ENCODE results near the gene NIPAL3.

DNA sequence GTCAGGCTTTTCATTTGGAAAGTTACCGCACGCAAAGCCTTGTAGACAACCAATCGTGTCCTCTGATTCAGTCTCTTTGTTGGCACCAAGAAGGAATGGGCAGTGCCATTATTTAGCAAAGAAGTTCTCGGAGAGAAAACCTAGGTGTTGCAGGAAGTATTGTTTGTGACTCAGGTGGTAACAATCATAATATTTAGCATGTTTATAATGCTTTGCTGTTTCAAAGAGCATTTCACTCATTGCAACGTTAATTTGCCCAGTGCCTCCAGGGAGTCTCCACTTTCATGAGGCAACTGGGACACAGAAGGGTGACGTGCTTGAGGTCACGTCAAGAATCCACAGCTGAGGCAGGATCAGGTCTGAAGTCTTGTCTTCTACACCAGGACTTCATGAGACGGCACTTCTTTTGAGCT is 33.4 kb upstream of the NIPAL3 start:
- TF ChIP-seq POLR2A (IDR thresholded peaks at IDR 0.05; ENCODE audit: low read length) (no peak), GATA1 (IDR thresholded peaks at IDR 0.05; ENCODE audit: low read depth, low read length) (no peak)
